Neural progenitor cell (in vitro differentiated cells): Measurements from ENCODE around the gene PHLDA1. TPM values are rescaled to one million over a fixed set of nuclear protein-coding genes. Genes with fewer than 3 reads are reported as not detected.

ENCODE experiments used
- DNase-seq: peaks from one replicate; pipeline ENCODE4 v3.0.0-alpha.2; 2016; ENCODE audit warnings: low spot score
- H2AFZ ChIP-seq: fragments of 200-600 bp; sonication (generic); replicated peaks from 2 replicates; pipeline ENCODE4 v1.6.1; 2016; ENCODE audit warnings: antibody characterized with exemption
- H3F3A ChIP-seq: fragments of 200-600 bp; sonication (generic); 2 replicates; pipeline ENCODE4 v1.6.1; 2016; ENCODE audit warnings: antibody characterized with exemption, low read depth
- H3K27ac ChIP-seq: fragments of 200-600 bp; sonication (generic); 2 replicates; pipeline ENCODE4 v1.5.1; 2016; ENCODE audit warnings: mild to moderate bottlenecking
- H3K27me3 ChIP-seq: fragments of 200-600 bp; sonication (generic); 2 replicates; pipeline ENCODE4 v1.6.1; 2016; ENCODE audit warnings: mild to moderate bottlenecking, moderate library complexity
- H3K36me3 ChIP-seq: fragments of 200-600 bp; sonication (generic); 2 replicates; pipeline ENCODE4 v1.5.1; 2016
- H3K4me1 ChIP-seq: fragments of 200-600 bp; sonication (generic); 2 replicates; pipeline ENCODE4 v1.6.1; 2016; ENCODE audit warnings: mixed run types
- H3K4me2 ChIP-seq: fragments of 200-600 bp; sonication (generic); 2 replicates; pipeline ENCODE4 v1.6.1; 2016
- H3K4me3 ChIP-seq: fragments of 200-600 bp; sonication (generic); 2 replicates; pipeline ENCODE4 v1.5.1; 2016
- H3K79me2 ChIP-seq: fragments of 200-600 bp; sonication (generic); 2 replicates; pipeline ENCODE4 v1.6.1; 2016; ENCODE audit warnings: low read depth
- H3K9ac ChIP-seq: fragments of 200-600 bp; sonication (generic); 2 replicates; pipeline ENCODE4 v1.6.1; 2016
- H3K9me3 ChIP-seq: fragments of 200-600 bp; sonication (generic); 2 replicates; pipeline ENCODE4 v1.5.1; 2016; ENCODE audit warnings: low read depth
- H4K20me1 ChIP-seq: fragments of 200-600 bp; sonication (generic); 2 replicates; pipeline ENCODE4 v1.6.1; 2016; ENCODE audit warnings: low read depth
- H3K27ac Mint-ChIP-seq: 3 replicates; pipeline ENCODE4 v1.8.0; 2021; ENCODE audit warnings: mixed read lengths
- H3K27me3 Mint-ChIP-seq: 2 replicates; pipeline ENCODE4 v1.8.0; 2022; ENCODE audit warnings: low read depth, mild to moderate bottlenecking, inconsistent platforms, moderate library complexity, mixed read lengths; ENCODE audit not compliant: insufficient read depth
- H3K36me3 Mint-ChIP-seq: 3 replicates; pipeline ENCODE4 v1.8.0; 2021; ENCODE audit warnings: mixed read lengths
- H3K4me1 Mint-ChIP-seq: 3 replicates; pipeline ENCODE4 v1.8.0; 2021; ENCODE audit warnings: mixed read lengths
- H3K4me3 Mint-ChIP-seq: 3 replicates; pipeline ENCODE4 v1.8.0; 2021; ENCODE audit warnings: mild to moderate bottlenecking, moderate library complexity, mixed read lengths
- H3K9me3 Mint-ChIP-seq: 3 replicates; pipeline ENCODE4 v1.8.0; 2020; ENCODE audit warnings: mixed read lengths
- CTCF ChIP-seq: fragments of 200-600 bp; sonication (generic); IDR thresholded peaks from 2 replicates; pipeline ENCODE4 v1.5.1; 2017; ENCODE audit warnings: antibody characterized with exemption, mild to moderate bottlenecking
- EZH2 ChIP-seq: fragments of 200-600 bp; sonication (generic); IDR thresholded peaks from 2 replicates; pipeline ENCODE4 v1.6.1; 2017; ENCODE audit warnings: antibody characterized with exemption, mild to moderate bottlenecking, moderate library complexity
- EZH2phosphoT487 ChIP-seq: fragments of 200-600 bp; sonication (generic); IDR thresholded peaks from 2 replicates; pipeline ENCODE4 v1.6.1; 2017; ENCODE audit warnings: antibody characterized with exemption
- total RNA-seq: library from RNA; depleted of rRNA; stranded (reverse); fragments of >200 nt; gene quantifications from 2 replicates; pipeline ENCODE4 v1.2.3, GENCODE V29; 2015; ENCODE audit warnings: low replicate concordance

Gene PHLDA1
- total RNA-seq, 1 donor from 2014 or later, result 1.1 TPM

GRCh38 chr12:76029982-76030340, 1.6 kb downstream of the PHLDA1 start:
- Histone ChIP-seq H3K27me3 (peaks cover 29% of the 10 kb centered on the region), H3K27ac (no peak overlapping the region), H3F3A (peaks cover 31% of the 10 kb centered on the region), H3K9ac (no peak overlapping the region), H3K4me2 (peak overlapping the region; percentile 100), H3K36me3 (no peaks in the 10 kb centered on the region), H3K9me3 (no peaks in the 10 kb centered on the region), H4K20me1 (peaks cover 13% of the 10 kb centered on the region), H3K4me1 (peaks cover 23% of the 10 kb centered on the region), H3K79me2 (peaks cover 19% of the 10 kb centered on the region), H2AFZ (peak overlapping the region; percentile 40), H3K4me3 (peak overlapping the region; percentile 72)
- TF ChIP-seq EZH2phosphoT487 (no peak), EZH2 (no peak), CTCF (no peak)
- H3K36me3 Mint-ChIP-seq, result no peaks in the 10 kb centered on the region
- peak overlapping the region; percentile 12 for H3K27ac Mint-ChIP-seq
- peaks cover 6% of the 10 kb centered on the region for H3K27me3 Mint-ChIP-seq
- no peaks in the 10 kb centered on the region for H3K9me3 Mint-ChIP-seq
- peak; percentile 47 for DNase-seq
- peak overlapping the region; percentile 98 for H3K4me3 Mint-ChIP-seq
- peaks cover 40% of the 10 kb centered on the region for H3K4me1 Mint-ChIP-seq

GRCh38 chr12:76028571-76029277, 2.9 kb downstream of the PHLDA1 start:
- no peaks in the 10 kb centered on the region for H3K36me3 Mint-ChIP-seq
- no peak overlapping the region for H3K27ac ChIP-seq
- H3K4me1 ChIP-seq, result peaks cover 23% of the 10 kb centered on the region
- H3K27me3 ChIP-seq, result peaks cover 29% of the 10 kb centered on the region
- H4K20me1 ChIP-seq, result peaks cover 8% of the 10 kb centered on the region
- peak overlapping the region; percentile 98 for H3K4me3 Mint-ChIP-seq
- H3K9me3 Mint-ChIP-seq, result no peaks in the 10 kb centered on the region
- no peak for DNase-seq
- peaks cover 30% of the 10 kb centered on the region for H3F3A ChIP-seq
- no peak overlapping the region for H3K9ac ChIP-seq
- peaks cover 40% of the 10 kb centered on the region for H3K4me1 Mint-ChIP-seq
- no peaks in the 10 kb centered on the region for H3K9me3 ChIP-seq
- H3K4me2 ChIP-seq, result peak overlapping the region; percentile 100
- TF ChIP-seq EZH2phosphoT487, result no peak
- no peak for TF ChIP-seq CTCF
- TF ChIP-seq EZH2, result no peak
- peaks cover 6% of the 10 kb centered on the region for H3K27me3 Mint-ChIP-seq
- no peaks in the 10 kb centered on the region for H3K36me3 ChIP-seq
- peaks cover 19% of the 10 kb centered on the region for H3K79me2 ChIP-seq
- no peak overlapping the region for H2AFZ ChIP-seq
- no peak overlapping the region for H3K27ac Mint-ChIP-seq
- no peak overlapping the region for H3K4me3 ChIP-seq

GRCh38 chr12:76026643-76027063, 4.9 kb downstream of the PHLDA1 start:
- TF ChIP-seq CTCF (no peak), EZH2 (no peak), EZH2phosphoT487 (no peak)

More at GRCh38 chr12:76026643-76027063, 4.9 kb downstream of the PHLDA1 start:
- Histone ChIP-seq H3K9ac (no peak overlapping the region), H3K27ac (no peak overlapping the region), H3K36me3 (no peaks in the 10 kb centered on the region), H3F3A (peaks cover 10% of the 10 kb centered on the region), H3K27me3 (peaks cover 24% of the 10 kb centered on the region), H3K79me2 (peaks cover 19% of the 10 kb centered on the region), H4K20me1 (peaks cover 8% of the 10 kb centered on the region), H3K4me1 (peaks cover 15% of the 10 kb centered on the region), H3K4me3 (no peak overlapping the region), H2AFZ (no peak overlapping the region), H3K9me3 (no peaks in the 10 kb centered on the region), H3K4me2 (no peak overlapping the region)
- H3K4me3 Mint-ChIP-seq, result no peak overlapping the region
- H3K4me1 Mint-ChIP-seq, result peaks cover 27% of the 10 kb centered on the region
- H3K36me3 Mint-ChIP-seq, result no peaks in the 10 kb centered on the region
- peak overlapping the region; percentile 51 for H3K27ac Mint-ChIP-seq
- DNase-seq, result no peak
- H3K9me3 Mint-ChIP-seq, result no peaks in the 10 kb centered on the region
- no peaks in the 10 kb centered on the region for H3K27me3 Mint-ChIP-seq
